H1 (cell line): ENCODE data around the gene USP17L21. TPM values are rescaled to one million over a fixed set of nuclear protein-coding genes. Genes with fewer than 3 reads are reported as not detected.
"Not testable (repeated sequence)": the region's sequence is repeated elsewhere in the genome, so short reads cannot be mapped to it uniquely, and the experiment has no call there.

ENCODE experiments used
- CTCF ChIA-PET: fragments of 300-600 bp; sonication (Branson Sonifier 250); formaldehyde crosslinking; loops from one replicate; lab custom pipeline; 2021; ENCODE audit not compliant: partially characterized antibody; lab: Charles Lee
- POLR2A ChIA-PET: fragments of 300-600 bp; sonication (Branson Sonifier 250); formaldehyde crosslinking; loops from one replicate; lab custom pipeline; 2021; ENCODE audit warnings: inconsistent platforms; ENCODE audit not compliant: partially characterized antibody; lab: Charles Lee
- DNase-seq, 2 experiments: peaks; one replicate each; pipeline versions ENCODE4 v3.0.0 to v3.0.0-alpha.2; 2010 to 2022; ENCODE audit warnings: low spot score in 2 of 2, low read depth in 1 of 2, mixed read lengths in 1 of 2
- FAIRE-seq: peaks from 2 replicates; lab custom pipeline; 2011; peaks lifted over from hg19 to GRCh38; lab: Jason Lieb, UNC
- H2AFZ ChIP-seq: 2 replicates; pipeline ENCODE4 v1.8.1; 2012; ENCODE audit warnings: low read length, inconsistent platforms
- H2AK5ac ChIP-seq: 2 replicates; pipeline ENCODE4 v1.6.1; 2013; ENCODE audit warnings: low read depth, low read length
- H2BK120ac ChIP-seq: replicated peaks from 2 replicates; pipeline ENCODE3; 2013; ENCODE audit warnings: low read depth, low read length, inconsistent platforms
- H2BK12ac ChIP-seq: 2 replicates; pipeline ENCODE4 v1.6.1; 2013; ENCODE audit warnings: low read depth, low read length
- H2BK15ac ChIP-seq: 2 replicates; pipeline ENCODE4 v1.6.1; 2013; ENCODE audit warnings: low read length
- H2BK20ac ChIP-seq: 2 replicates; pipeline ENCODE4 v1.6.1; 2013; ENCODE audit warnings: low read length
- H2BK5ac ChIP-seq: 2 replicates; pipeline ENCODE4 v1.6.1; 2013; ENCODE audit warnings: low read depth, low read length
- H3K14ac ChIP-seq: 2 replicates; pipeline ENCODE4 v1.6.1; 2013; ENCODE audit warnings: inconsistent platforms; ENCODE audit not compliant: insufficient read length
- H3K18ac ChIP-seq: 2 replicates; pipeline ENCODE4 v1.6.1; 2013; ENCODE audit warnings: low read length; ENCODE audit errors: extremely low read depth
- H3K23ac ChIP-seq: 2 replicates; pipeline ENCODE4 v1.6.1; 2013; ENCODE audit warnings: inconsistent platforms; ENCODE audit not compliant: insufficient read length
- H3K23me2 ChIP-seq: 2 replicates; pipeline ENCODE4 v1.6.1; 2013; ENCODE audit warnings: low read depth, low read length
- H3K27ac ChIP-seq: 2 replicates; pipeline ENCODE4 v1.6.1; 2011; ENCODE audit warnings: low read depth, low read length, inconsistent platforms
- H3K27me3 ChIP-seq, 4 experiments: replicated peaks in 1 of 4; 1 replicate in 1 of 4; 2 replicates in 3 of 4; pipeline versions ENCODE4 v1.6.1 to v1.8.1; 2011 to 2013; ENCODE audit warnings: low read length in 3 of 4, mild to moderate bottlenecking in 3 of 4, inconsistent platforms in 2 of 4, mixed read lengths in 2 of 4, moderate library complexity in 1 of 4; ENCODE audit not compliant: control insufficient read depth in 3 of 4, insufficient read depth in 3 of 4; ENCODE audit errors: extremely low read depth in 1 of 4
- H3K36me3 ChIP-seq, 4 experiments: 2 replicates each; pipeline versions ENCODE4 v1.6.1 to v1.8.1; 2011 to 2013; ENCODE audit warnings: mild to moderate bottlenecking in 4 of 4, low read length in 3 of 4, moderate library complexity in 2 of 4, control low read depth in 1 of 4, inconsistent platforms in 1 of 4; ENCODE audit not compliant: insufficient read depth in 4 of 4, control insufficient read depth in 2 of 4
- H3K4ac ChIP-seq: replicated peaks from 2 replicates; pipeline ENCODE3; 2013; ENCODE audit warnings: low read length, low read depth, mixed read lengths, inconsistent platforms; ENCODE audit not compliant: insufficient read length
- H3K4me1 ChIP-seq, 4 experiments: replicated peaks in 1 of 4; 1 replicate in 1 of 4; 2 replicates in 3 of 4; pipeline versions ENCODE4 v1.6.1 to v1.8.1; 2011 to 2013; ENCODE audit warnings: low read length in 3 of 4, inconsistent platforms in 2 of 4, mixed read lengths in 1 of 4; ENCODE audit not compliant: insufficient read depth in 4 of 4, control insufficient read depth in 3 of 4
- H3K4me2 ChIP-seq, 2 experiments: 2 replicates each; pipeline versions ENCODE4 v1.6.1 to v1.8.1; 2011 to 2013; ENCODE audit warnings: low read depth in 2 of 2, low read length in 2 of 2, control low read depth in 1 of 2, inconsistent platforms in 1 of 2, mild to moderate bottlenecking in 1 of 2; ENCODE audit not compliant: insufficient read depth in 1 of 2
- H3K4me3 ChIP-seq, 4 experiments: fragments of 200-600, 300-600 bp in 1 of 4; sonication (generic), shearing (Covaris generic), sonication (Bioruptor Twin) in 1 of 4; 2 replicates each; pipeline versions ENCODE4 v1.5.1 to v1.8.1; 2011 to 2016; ENCODE audit warnings: low read length in 4 of 4, low read depth in 3 of 4, control low read depth in 2 of 4, inconsistent platforms in 2 of 4, mild to moderate bottlenecking in 2 of 4, mixed read lengths in 1 of 4, moderate library complexity in 1 of 4; ENCODE audit not compliant: insufficient read depth in 2 of 4; ENCODE audit errors: extremely low read depth in 1 of 4
- H3K56ac ChIP-seq: replicated peaks from 2 replicates; pipeline ENCODE3; 2013; ENCODE audit warnings: low read depth, mild to moderate bottlenecking, mixed read lengths, low read length, inconsistent platforms; ENCODE audit not compliant: insufficient read length
- H3K79me1 ChIP-seq: 2 replicates; pipeline ENCODE4 v1.6.1; 2013; ENCODE audit warnings: low read depth, low read length, control low read depth
- H3K79me2 ChIP-seq, 2 experiments: 2 replicates each; pipeline versions ENCODE4 v1.6.1 to v1.8.1; 2012 to 2013; ENCODE audit warnings: low read length in 2 of 2, mild to moderate bottlenecking in 2 of 2, inconsistent platforms in 1 of 2; ENCODE audit not compliant: insufficient read depth in 2 of 2, control insufficient read depth in 1 of 2
- H3K9ac ChIP-seq, 4 experiments: replicated peaks in 1 of 4; 1 replicate in 1 of 4; 2 replicates in 3 of 4; pipeline versions ENCODE4 v1.6.1 to v1.8.1; 2011 to 2013; ENCODE audit warnings: low read depth in 3 of 4, low read length in 3 of 4, control low read depth in 2 of 4, mild to moderate bottlenecking in 2 of 4, moderate library complexity in 2 of 4, inconsistent platforms in 1 of 4; ENCODE audit errors: extremely low read depth in 1 of 4
- H3K9me3 ChIP-seq, 2 experiments: 2 replicates each; pipeline versions ENCODE4 v1.6.1 to v1.8.1; 2012 to 2013; ENCODE audit warnings: mild to moderate bottlenecking in 2 of 2, moderate library complexity in 2 of 2, control low read depth in 1 of 2, inconsistent platforms in 1 of 2, low read depth in 1 of 2, low read length in 1 of 2, mixed read lengths in 1 of 2; ENCODE audit not compliant: insufficient read depth in 2 of 2
- H4K20me1 ChIP-seq, 2 experiments: replicated peaks in 1 of 2; 2 replicates each; pipeline versions ENCODE3 to v1.8.1; 2011 to 2013; ENCODE audit warnings: inconsistent platforms in 2 of 2, low read length in 2 of 2, mild to moderate bottlenecking in 1 of 2; ENCODE audit not compliant: insufficient read depth in 2 of 2, control insufficient read depth in 1 of 2
- H4K5ac ChIP-seq: 2 replicates; pipeline ENCODE4 v1.6.1; 2013; ENCODE audit warnings: low read length, low read depth, mixed read lengths, inconsistent platforms; ENCODE audit not compliant: insufficient read length
- H4K8ac ChIP-seq: 2 replicates; pipeline ENCODE4 v1.8.0; 2013; ENCODE audit warnings: mild to moderate bottlenecking, moderate library complexity, low read length, inconsistent platforms; ENCODE audit not compliant: insufficient read depth; ENCODE audit errors: extremely low read depth
- H4K91ac ChIP-seq: replicated peaks from 2 replicates; pipeline ENCODE3; 2013; ENCODE audit warnings: low read length, mixed read lengths, inconsistent platforms; ENCODE audit not compliant: insufficient read length
- WGBS, 2 experiments: shearing (Covaris generic) in 1 of 2; methylation state at CpG; one replicate each; pipeline versions ENCODE4 v1.1.6 to v1.1.7; 2013 to 2015; ENCODE audit warnings: low lambda C conversion rate in 2 of 2, mixed read lengths in 2 of 2, inconsistent platforms in 1 of 2, low coverage in 1 of 2, missing lambda C conversion rate in 1 of 2; ENCODE audit not compliant: insufficient replicate concordance in 2 of 2, insufficient coverage in 1 of 2, insufficient read length in 1 of 2; ENCODE audit errors: extremely low coverage in 1 of 2, missing lambda C conversion rate in 1 of 2; 5-methylcytosine and 5-hydroxymethylcytosine counted together
- polyA plus RNA-seq, 7 experiments: library from polyadenylated mRNA; depleted of rRNA in 3 of 7; stranded (reverse) in 5 of 7; unstranded in 2 of 7; fragments of >200 nt in 5 of 7; fragments of 200-250 nt in 2 of 7; gene quantifications; 1 replicate in 5 of 7; 2 replicates in 1 of 7; 4 replicates in 1 of 7; pipeline versions ENCODE4 v1.2.1 to v1.2.3, GENCODE V29; 2011 to 2013; ENCODE audit warnings: missing spikeins in 2 of 7, mixed read lengths in 2 of 7
- total RNA-seq: library from RNA; stranded (reverse); fragmentation: NEBNext Ultra II Directional; extraction: Animal tissue kit (Norgen Biotek cat#: 25700); gene quantifications from 2 replicates; pipeline ENCODE4 v1.2.1, GENCODE V29; 2021

Gene USP17L21
- total and polyA plus RNA-seq, 2 of the 8 experiments (the other 6 are each of a cell fraction or from before 2014, with no cell fraction given) = not detected

- H3K27me3 ChIP-seq, H4K5ac ChIP-seq, H3K23ac ChIP-seq, H3K23me2 ChIP-seq, H4K91ac ChIP-seq, H3K4ac ChIP-seq, H2BK20ac ChIP-seq, H3K27ac ChIP-seq, H4K20me1 ChIP-seq, H3K9me3 ChIP-seq, H4K8ac ChIP-seq, H3K4me1 ChIP-seq, H3K4me3 ChIP-seq, H2AK5ac ChIP-seq, H2BK5ac ChIP-seq, H3K18ac ChIP-seq, H3K79me2 ChIP-seq, H2BK12ac ChIP-seq, H3K56ac ChIP-seq, CTCF ChIA-PET, H2AFZ ChIP-seq, POLR2A ChIA-PET, H3K36me3 ChIP-seq, FAIRE-seq, H3K79me1 ChIP-seq, H3K4me2 ChIP-seq, H3K9ac ChIP-seq, DNase-seq, H3K14ac ChIP-seq, H2BK15ac ChIP-seq, H2BK120ac ChIP-seq: not testable (repeated sequence)
- WGBS, 2 experiments = no CpG with 5 or more reads among the region's 13 CpGs
Measured at GRCh38 chr4:9219852-9220251, 42.8 kb upstream of the USP17L21 start, which contains the start of gene USP17L12. TSS of gene USP17L12 (plus strand) at chr4:9220152. CDS start at chr4:9220152, 0 bp downstream.

GRCh38 chr4:9224596-9224995 is 38.1 kb upstream of the USP17L21 start, which contains the start of gene USP17L13:
TSS of gene USP17L13 (plus strand) at chr4:9224896. CDS start at chr4:9224896, 0 bp downstream.
- H3K23me2 ChIP-seq, H3K56ac ChIP-seq, H3K9ac ChIP-seq, H4K20me1 ChIP-seq, H3K4me3 ChIP-seq, H2BK20ac ChIP-seq, DNase-seq, H3K14ac ChIP-seq, H4K91ac ChIP-seq, H4K8ac ChIP-seq, H3K4me1 ChIP-seq, H3K4me2 ChIP-seq, H3K18ac ChIP-seq, FAIRE-seq, H2BK120ac ChIP-seq, H3K36me3 ChIP-seq, POLR2A ChIA-PET, H3K79me1 ChIP-seq, H3K23ac ChIP-seq, H2AFZ ChIP-seq, H3K27me3 ChIP-seq, H3K4ac ChIP-seq, H2BK5ac ChIP-seq, H3K27ac ChIP-seq, H2BK15ac ChIP-seq, H3K79me2 ChIP-seq, H2BK12ac ChIP-seq, CTCF ChIA-PET, H4K5ac ChIP-seq, H2AK5ac ChIP-seq, H3K9me3 ChIP-seq: not testable (repeated sequence)
- WGBS, 2 experiments = no CpG with 5 or more reads among the region's 14 CpGs
